HEK293 (cell line): ENCODE measurements around the gene ADGRD2.

Experiments
- CTCF ChIA-PET: fragments of 350-600 bp; formaldehyde crosslinking; extraction: SDS; loops from one replicate; lab custom pipeline; 2021; ENCODE audit warnings: antibody characterized with exemption; lab: Yijun Ruan, JAX
- POLR2A ChIA-PET: fragments of 300-600 bp; formaldehyde crosslinking; extraction: SDS; loops from one replicate; lab custom pipeline; 2020; ENCODE audit warnings: antibody characterized with exemption, inconsistent platforms; lab: Yijun Ruan, JAX
- H3K27ac ChIP-seq: fragments of 200-500 bp; sonication (Bioruptor generic); 2 replicates; pipeline ENCODE4 v1.5.1; 2014; ENCODE audit warnings: low read depth, low read length, control low read depth, inconsistent platforms; ENCODE audit errors: extremely low read depth
- H3K36me3 ChIP-seq, 2 experiments: fragments of 200-500 bp in 1 of 2; sonication (Bioruptor generic) in 1 of 2; 1 replicate in 1 of 2; 2 replicates in 1 of 2; pipeline ENCODE4 v1.5.1; 2014 to 2017; ENCODE audit warnings: inconsistent platforms in 2 of 2, low read length in 2 of 2; ENCODE audit not compliant: control insufficient read depth in 2 of 2, insufficient read depth in 1 of 2
- H3K4me1 ChIP-seq: fragments of 200-500 bp; sonication (Bioruptor generic); 2 replicates; pipeline ENCODE4 v1.5.1; 2014; ENCODE audit warnings: mild to moderate bottlenecking, low read length, inconsistent platforms; ENCODE audit not compliant: control insufficient read depth, insufficient read depth
- H3K4me3 ChIP-seq: 2 replicates; pipeline ENCODE4 v1.5.1; 2011; ENCODE audit warnings: low read depth, mild to moderate bottlenecking, control low read depth, low read length, moderate library complexity
- H3K9me3 ChIP-seq: fragments of 200-500 bp; sonication (Bioruptor generic); 2 replicates; pipeline ENCODE4 v1.5.1; 2014; ENCODE audit warnings: low read depth, low read length, inconsistent platforms; ENCODE audit not compliant: control insufficient read depth, insufficient read depth
- GLIS2 ChIP-seq: fragments of 450-650 bp; formaldehyde crosslinking; IDR thresholded peaks from 2 replicates; pipeline ENCODE4 v1.5.1; 2016; ENCODE audit warnings: missing biosample characterization, missing genetic modification characterization
- KLF16 ChIP-seq: fragments of 450-650 bp; formaldehyde crosslinking; IDR thresholded peaks from 2 replicates; pipeline ENCODE4 v1.5.1; 2017; ENCODE audit warnings: missing biosample characterization, missing genetic modification characterization
- MEIS1 ChIP-seq: sonication (generic); formaldehyde crosslinking; IDR thresholded peaks from 2 replicates; pipeline ENCODE4 v1.8.1; 2022; ENCODE audit warnings: missing genetic modification reagents, mild to moderate bottlenecking, borderline replicate concordance
- OVOL3 ChIP-seq: fragments of 450-650 bp; formaldehyde crosslinking; IDR thresholded peaks from 2 replicates; pipeline ENCODE4 v1.5.1; 2016; ENCODE audit warnings: missing biosample characterization, missing genetic modification characterization
- RBAK ChIP-seq: fragments of 450-650 bp; formaldehyde crosslinking; IDR thresholded peaks from 2 replicates; pipeline ENCODE4 v1.5.1; 2016; ENCODE audit warnings: missing biosample characterization, missing genetic modification characterization
- SCRT1 ChIP-seq: fragments of 450-650 bp; formaldehyde crosslinking; IDR thresholded peaks from 2 replicates; pipeline ENCODE4 v1.5.1; 2016; ENCODE audit warnings: missing biosample characterization, missing genetic modification characterization, borderline replicate concordance
- SCRT2 ChIP-seq: fragments of 450-650 bp; formaldehyde crosslinking; IDR thresholded peaks from 2 replicates; pipeline ENCODE4 v1.5.1; 2016; ENCODE audit warnings: missing biosample characterization, missing genetic modification characterization
- YY1 ChIP-seq: fragments of 450-650 bp; formaldehyde crosslinking; IDR thresholded peaks from 2 replicates; pipeline ENCODE4 v1.5.1; 2018; ENCODE audit warnings: missing biosample characterization, missing genetic modification characterization
- YY2 ChIP-seq: fragments of 450-650 bp; formaldehyde crosslinking; IDR thresholded peaks from 2 replicates; pipeline ENCODE4 v1.5.1; 2016; ENCODE audit warnings: missing biosample characterization, missing genetic modification characterization
- ZIC2 ChIP-seq: fragments of 450-650 bp; formaldehyde crosslinking; IDR thresholded peaks from 2 replicates; pipeline ENCODE4 v1.5.1; 2016; ENCODE audit warnings: missing biosample characterization, missing genetic modification characterization
- ZNF248 ChIP-seq: fragments of 450-650 bp; formaldehyde crosslinking; IDR thresholded peaks from 2 replicates; pipeline ENCODE4 v1.5.1; 2017; ENCODE audit warnings: missing biosample characterization, missing genetic modification characterization
- ZNF274 ChIP-seq, 2 experiments: fragments of 200-500 bp in 1 of 2; fragments of 450-650 bp in 1 of 2; sonication (Bioruptor generic) in 1 of 2; formaldehyde crosslinking in 1 of 2; IDR thresholded peaks; 2 replicates each; pipeline versions ENCODE4 v1.5.1 to v1.6.1; 2014 to 2016; ENCODE audit warnings: borderline replicate concordance in 1 of 2, inconsistent platforms in 1 of 2, low read length in 1 of 2, missing biosample characterization in 1 of 2, missing genetic modification characterization in 1 of 2
- ZNF530 ChIP-seq: fragments of 450-650 bp; formaldehyde crosslinking; IDR thresholded peaks from 2 replicates; pipeline ENCODE4 v1.5.1; 2016; ENCODE audit warnings: low read depth, missing biosample characterization, missing genetic modification characterization
- ZNF580 ChIP-seq: fragments of 450-650 bp; formaldehyde crosslinking; IDR thresholded peaks from 2 replicates; pipeline ENCODE4 v1.5.1; 2016; ENCODE audit warnings: missing biosample characterization, missing genetic modification characterization
- ZNF621 ChIP-seq: fragments of 450-650 bp; formaldehyde crosslinking; IDR thresholded peaks from 2 replicates; pipeline ENCODE4 v1.5.1; 2017; ENCODE audit warnings: missing biosample characterization, missing genetic modification characterization
- ZNF785 ChIP-seq: fragments of 450-650 bp; formaldehyde crosslinking; IDR thresholded peaks from 2 replicates; pipeline ENCODE4 v1.5.1; 2016; ENCODE audit warnings: missing biosample characterization, missing genetic modification characterization
- ZSCAN16 ChIP-seq: fragments of 450-650 bp; formaldehyde crosslinking; IDR thresholded peaks from 2 replicates; pipeline ENCODE4 v1.5.1; 2016; ENCODE audit warnings: missing biosample characterization, missing genetic modification characterization
- TF ChIP-seq, protein P1 (sequence below): fragments of 450-650 bp; formaldehyde crosslinking; IDR thresholded peaks from 2 replicates; pipeline ENCODE4 v1.5.1; 2017; ENCODE audit warnings: missing biosample characterization, mild to moderate bottlenecking, missing genetic modification characterization, moderate library complexity
- TF ChIP-seq, protein P2 (sequence below): fragments of 450-650 bp; formaldehyde crosslinking; IDR thresholded peaks from 2 replicates; pipeline ENCODE4 v1.5.1; 2017; ENCODE audit warnings: missing biosample characterization, missing genetic modification characterization
- TF ChIP-seq, protein P3 (sequence below): fragments of 450-650 bp; formaldehyde crosslinking; IDR thresholded peaks from 2 replicates; pipeline ENCODE4 v1.5.1; 2016; ENCODE audit warnings: missing biosample characterization, missing genetic modification characterization

The ADGRD2 gene

DNA sequence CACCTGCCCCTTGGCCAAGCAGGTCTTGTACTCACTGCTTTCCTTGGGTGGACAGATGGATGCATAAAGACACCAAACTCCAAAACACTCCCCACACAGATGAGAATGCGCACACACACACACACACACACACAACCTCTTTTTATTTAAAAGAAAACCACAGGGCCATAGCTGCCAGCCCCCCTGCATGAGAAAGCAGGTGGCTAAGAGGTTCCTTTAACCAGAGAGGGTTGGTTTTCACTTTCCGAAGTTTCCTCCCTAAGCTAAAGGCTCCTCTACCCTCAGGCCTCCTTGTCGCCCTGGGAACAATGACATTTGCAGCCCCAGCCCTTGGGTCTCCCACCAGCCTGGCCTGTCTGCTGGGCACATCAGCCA lies 45.8 kb downstream of the ADGRD2 start:
- no peaks in the 10 kb centered on the region for H3K36me3 ChIP-seq
- ChIA-PET POLR2A (no interaction called here), CTCF (interaction anchor here (0.6 kb wide), 1 partner anchor 175 kb away, joined by 3 read pairs; no protein-coding TSS in a partner anchor)
- no peaks in the 10 kb centered on the region for H3K9me3 ChIP-seq
- H3K27ac ChIP-seq, result no peak overlapping the region
- H3K4me1 ChIP-seq, result no peaks in the 10 kb centered on the region
- no peak overlapping the region for H3K4me3 ChIP-seq
- no peak for TF ChIP-seq ZNF248 (tag by site-specific recombination)
- no peak for TF ChIP-seq OVOL3 (tag by site-specific recombination)
- TF ChIP-seq SCRT2 (tag by site-specific recombination), result no peak
- TF ChIP-seq, protein P1, sequence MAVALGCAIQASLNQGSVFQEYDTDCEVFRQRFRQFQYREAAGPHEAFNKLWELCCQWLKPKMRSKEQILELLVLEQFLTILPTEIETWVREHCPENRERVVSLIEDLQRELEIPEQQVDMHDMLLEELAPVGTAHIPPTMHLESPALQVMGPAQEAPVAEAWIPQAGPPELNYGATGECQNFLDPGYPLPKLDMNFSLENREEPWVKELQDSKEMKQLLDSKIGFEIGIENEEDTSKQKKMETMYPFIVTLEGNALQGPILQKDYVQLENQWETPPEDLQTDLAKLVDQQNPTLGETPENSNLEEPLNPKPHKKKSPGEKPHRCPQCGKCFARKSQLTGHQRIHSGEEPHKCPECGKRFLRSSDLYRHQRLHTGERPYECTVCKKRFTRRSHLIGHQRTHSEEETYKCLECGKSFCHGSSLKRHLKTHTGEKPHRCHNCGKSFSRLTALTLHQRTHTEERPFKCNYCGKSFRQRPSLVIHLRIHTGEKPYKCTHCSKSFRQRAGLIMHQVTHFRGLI (tag by site-specific recombination), result no peak
- TF ChIP-seq YY2 (tag by site-specific recombination), result no peak
- TF ChIP-seq ZNF621, result no peak

DNA sequence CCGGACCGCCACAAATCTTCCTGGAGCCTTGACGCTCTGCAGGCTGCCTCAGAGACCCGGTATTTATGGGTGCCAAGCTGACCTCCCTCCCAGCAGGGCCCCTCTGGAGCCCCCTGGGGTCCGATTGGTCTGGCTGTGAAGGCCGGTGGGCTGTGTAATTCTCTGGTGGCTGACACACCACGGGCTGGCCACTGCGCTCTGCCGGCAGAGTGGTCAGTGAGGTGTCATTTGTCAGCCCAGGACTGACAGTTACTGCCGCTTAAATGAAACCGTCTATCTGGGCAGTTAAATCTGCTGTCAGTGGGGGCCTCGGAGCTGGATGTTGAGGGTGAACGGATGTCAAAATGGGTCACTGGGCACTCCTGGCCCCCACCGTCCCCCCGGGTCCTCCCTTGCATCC lies 46.2 kb downstream of the ADGRD2 start:
- no peaks in the 10 kb centered on the region for H3K4me1 ChIP-seq
- ChIA-PET POLR2A (no interaction called here), CTCF (interaction anchor here (0.6 to 0.9 kb wide), 3 partner anchors 11 to 175 kb away, joined by 3 to 4 read pairs (median 4); no protein-coding TSS in a partner anchor)
- no peak overlapping the region for H3K4me3 ChIP-seq
- H3K9me3 ChIP-seq, result no peaks in the 10 kb centered on the region
- no peaks in the 10 kb centered on the region for H3K36me3 ChIP-seq
- TF ChIP-seq RBAK (tag by site-specific recombination), result no peak
- no peak for TF ChIP-seq ZSCAN16 (tag by site-specific recombination)
- TF ChIP-seq ZIC2 (tag by site-specific recombination), result peak; percentile 51; the same call in 1 of the 2 replicates
- TF ChIP-seq GLIS2, result no peak
- no peak for TF ChIP-seq SCRT1 (tag by site-specific recombination)
- TF ChIP-seq YY1 (tag by site-specific recombination), result no peak
- no peak overlapping the region for H3K27ac ChIP-seq

DNA sequence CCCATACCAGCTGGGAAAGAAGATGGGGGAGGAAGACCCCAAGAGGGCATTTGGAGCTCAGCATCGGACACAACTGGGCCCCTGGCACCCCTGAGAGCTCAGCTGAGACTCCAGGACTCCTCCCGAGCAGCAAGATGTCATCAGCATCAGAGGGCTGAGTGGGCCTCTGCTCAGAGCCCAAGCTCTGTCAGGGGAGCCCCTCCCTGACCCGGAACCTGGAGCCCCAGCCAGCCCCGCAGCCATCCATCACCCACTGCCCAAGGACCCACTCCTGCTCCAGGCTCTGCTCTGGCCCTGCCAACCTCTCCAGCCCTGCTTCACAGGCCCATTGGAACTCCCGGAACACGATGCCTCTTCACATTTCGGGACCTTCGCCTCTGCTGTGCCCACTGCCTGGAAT lies 47.2 kb downstream of the ADGRD2 start:
- no peak for TF ChIP-seq KLF16
- no peak for TF ChIP-seq MEIS1 (CRISPR knock-in tag)
- TF ChIP-seq, protein P2, sequence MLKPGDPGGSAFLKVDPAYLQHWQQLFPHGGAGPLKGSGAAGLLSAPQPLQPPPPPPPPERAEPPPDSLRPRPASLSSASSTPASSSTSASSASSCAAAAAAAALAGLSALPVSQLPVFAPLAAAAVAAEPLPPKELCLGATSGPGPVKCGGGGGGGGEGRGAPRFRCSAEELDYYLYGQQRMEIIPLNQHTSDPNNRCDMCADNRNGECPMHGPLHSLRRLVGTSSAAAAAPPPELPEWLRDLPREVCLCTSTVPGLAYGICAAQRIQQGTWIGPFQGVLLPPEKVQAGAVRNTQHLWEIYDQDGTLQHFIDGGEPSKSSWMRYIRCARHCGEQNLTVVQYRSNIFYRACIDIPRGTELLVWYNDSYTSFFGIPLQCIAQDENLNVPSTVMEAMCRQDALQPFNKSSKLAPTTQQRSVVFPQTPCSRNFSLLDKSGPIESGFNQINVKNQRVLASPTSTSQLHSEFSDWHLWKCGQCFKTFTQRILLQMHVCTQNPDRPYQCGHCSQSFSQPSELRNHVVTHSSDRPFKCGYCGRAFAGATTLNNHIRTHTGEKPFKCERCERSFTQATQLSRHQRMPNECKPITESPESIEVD (tag by site-specific recombination), result no peak
- no peak for TF ChIP-seq ZNF274 (IDR thresholded peaks at IDR 0.05; ENCODE audit: low read length)
- TF ChIP-seq ZNF274 (tag by site-specific recombination; IDR thresholded peaks at IDR 0.05; ENCODE audit: borderline replicate concordance), result no peak
- TF ChIP-seq ZNF580 (tag by site-specific recombination), result no peak
- TF ChIP-seq ZNF530 (tag by site-specific recombination), result no peak
- TF ChIP-seq, protein P3, sequence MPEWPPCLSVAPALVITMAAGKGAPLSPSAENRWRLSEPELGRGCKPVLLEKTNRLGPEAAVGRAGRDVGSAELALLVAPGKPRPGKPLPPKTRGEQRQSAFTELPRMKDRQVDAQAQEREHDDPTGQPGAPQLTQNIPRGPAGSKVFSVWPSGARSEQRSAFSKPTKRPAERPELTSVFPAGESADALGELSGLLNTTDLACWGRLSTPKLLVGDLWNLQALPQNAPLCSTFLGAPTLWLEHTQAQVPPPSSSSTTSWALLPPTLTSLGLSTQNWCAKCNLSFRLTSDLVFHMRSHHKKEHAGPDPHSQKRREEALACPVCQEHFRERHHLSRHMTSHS (tag by site-specific recombination), result no peak
- TF ChIP-seq ZNF785 (tag by site-specific recombination), result no peak
- ChIA-PET POLR2A (no interaction called here), CTCF (interaction anchor here (0.9 to 1.2 kb wide), 2 partner anchors 39 to 278 kb away, joined by 3 to 4 read pairs; no protein-coding TSS in a partner anchor)

More for the DNA sequence above, 47.2 kb downstream of the ADGRD2 start:
- Histone ChIP-seq H3K27ac (no peak overlapping the region), H3K4me1 (no peaks in the 10 kb centered on the region), H3K4me3 (no peak overlapping the region), H3K36me3 (no peaks in the 10 kb centered on the region), H3K9me3 (no peaks in the 10 kb centered on the region)
